Stimulated activated CD4-positive, alpha-beta T cell treated with anti-CD3 and anti-CD28 coated beads, Interleukin-15, amount 100 ng/mL, for 24 hours (primary cell): ENCODE measurements around the gene JHY.
"Not testable (repeated sequence)": the region's sequence is repeated elsewhere in the genome, so short reads cannot be mapped to it uniquely, and the experiment has no call there.

Experiments used
- DNase-seq: peaks from one replicate; pipeline ENCODE4 v3.0.0-alpha.2; 2020

JHY gene

GRCh38 chr11:122882189-122882856 lies at the start of gene JHY:
Gene JHY, plus strand, starts transcription at chr11:122882759. Its CDS starts 3,091 bp downstream, at chr11:122885850.
- no peak for DNase-seq

- DNase-seq, result no peak
Measured at GRCh38 chr11:122833846-122834464, 48.6 kb upstream of the JHY start.

- DNase-seq, result no peak
Measured at GRCh38 chr11:122836916-122837315, 45.6 kb upstream of the JHY start.

- DNase-seq, result no peak
Measured at GRCh38 chr11:122837528-122838346, 44.8 kb upstream of the JHY start.

- peak; percentile 45 for DNase-seq
Measured at GRCh38 chr11:122843281-122844141, 39.0 kb upstream of the JHY start.

GRCh38 chr11:122847466-122847865 lies 35.1 kb upstream of the JHY start:
- DNase-seq, result no peak

GRCh38 chr11:122848186-122848585 lies 34.4 kb upstream of the JHY start:
- no peak for DNase-seq

- DNase-seq, result peak; percentile 50
Measured at GRCh38 chr11:122850076-122850631, 32.4 kb upstream of the JHY start.

GRCh38 chr11:122851366-122851966 lies 31.1 kb upstream of the JHY start:
- DNase-seq, result no peak

- DNase-seq, result peak; percentile 46
Measured at GRCh38 chr11:122852074-122852795, 30.3 kb upstream of the JHY start.

GRCh38 chr11:122852796-122853160 lies 29.8 kb upstream of the JHY start:
- no peak for DNase-seq

- DNase-seq, result no peak
Measured at GRCh38 chr11:122853261-122853660, 29.3 kb upstream of the JHY start.

- peak; percentile 49 for DNase-seq
Measured at GRCh38 chr11:122853971-122854446, 28.6 kb upstream of the JHY start.

GRCh38 chr11:122861631-122862030 lies 20.9 kb upstream of the JHY start:
- no peak for DNase-seq

- DNase-seq, result no peak
Measured at GRCh38 chr11:122862091-122862490, 20.5 kb upstream of the JHY start.

- not testable (repeated sequence) for DNase-seq
Measured at GRCh38 chr11:122863154-122863553, 19.4 kb upstream of the JHY start.

- peak; percentile 68 for DNase-seq
Measured at GRCh38 chr11:122863704-122864326, 18.7 kb upstream of the JHY start.

- no peak for DNase-seq
Measured at GRCh38 chr11:122864386-122865115, 18.0 kb upstream of the JHY start.

GRCh38 chr11:122869622-122870021 lies 12.9 kb upstream of the JHY start:
- no peak for DNase-seq

- no peak for DNase-seq
Measured at GRCh38 chr11:122871302-122871701, 11.3 kb upstream of the JHY start.
